HepG2 (cell line): ENCODE data around the gene CADPS.

Source experiments
- GABPA ChIP-seq, 2 experiments: IDR thresholded peaks; 2 replicates each; pipeline ENCODE4 v1.6.1; 2011 to 2016; ENCODE audit warnings: low read depth in 2 of 2, low read length in 1 of 2, missing biosample characterization in 1 of 2, missing genetic modification characterization in 1 of 2
- HMG20A ChIP-seq: IDR thresholded peaks from 2 replicates; pipeline ENCODE4 v1.6.1; 2016; ENCODE audit warnings: borderline replicate concordance
- POLR2A ChIP-seq, 2 experiments: IDR thresholded peaks; 2 replicates each; pipeline ENCODE4 v1.6.1; 2011; ENCODE audit warnings: low read depth in 2 of 2, low read length in 2 of 2, mild to moderate bottlenecking in 1 of 2, moderate library complexity in 1 of 2; ENCODE audit not compliant: insufficient read depth in 1 of 2
- PRPF4 ChIP-seq: fragments of 200-400 bp; formaldehyde crosslinking; IDR thresholded peaks from 2 replicates; pipeline ENCODE4 v1.6.1; 2016; ENCODE audit warnings: low read length, low read depth; ENCODE audit not compliant: poor library complexity, severe bottlenecking
- SATB2 ChIP-seq: sonication (generic); formaldehyde crosslinking; IDR thresholded peaks from 2 replicates; pipeline ENCODE4 v1.5.0; 2020; ENCODE audit warnings: missing genetic modification reagents
- SYNCRIP ChIP-seq: fragments of 200-400 bp; formaldehyde crosslinking; IDR thresholded peaks from 2 replicates; pipeline ENCODE4 v1.6.1; 2018; ENCODE audit warnings: mild to moderate bottlenecking, low read depth, low read length; ENCODE audit not compliant: insufficient read depth
- ZNF878 ChIP-seq: sonication (generic); formaldehyde crosslinking; IDR thresholded peaks from 2 replicates; pipeline ENCODE4 v1.8.1; 2023; ENCODE audit warnings: mild to moderate bottlenecking, missing genetic modification reagents, moderate library complexity
- TF ChIP-seq, protein P1 (sequence below): sonication (generic); formaldehyde crosslinking; IDR thresholded peaks from 2 replicates; pipeline ENCODE4 v1.9.0; 2021; ENCODE audit warnings: missing genetic modification reagents, borderline replicate concordance

GRCh38 chr3:62374341-62375218 is 500.6 kb downstream of the CADPS start:
- TF ChIP-seq PRPF4 (no peak), ZNF878 (no peak), HMG20A (CRISPR knock-in tag) (no peak), SYNCRIP (no peak), SATB2 (no peak), GABPA (IDR thresholded peaks at IDR 0.05; ENCODE audit: low read depth, low read length) (no peak), GABPA (CRISPR knock-in tag; IDR thresholded peaks at IDR 0.05; ENCODE audit: low read depth) (no peak), POLR2A (IDR thresholded peaks at IDR 0.05; ENCODE audit: insufficient read depth in 1 of 2, low read depth in 2 of 2, low read length in 2 of 2) (no peak)
- TF ChIP-seq, protein P1, sequence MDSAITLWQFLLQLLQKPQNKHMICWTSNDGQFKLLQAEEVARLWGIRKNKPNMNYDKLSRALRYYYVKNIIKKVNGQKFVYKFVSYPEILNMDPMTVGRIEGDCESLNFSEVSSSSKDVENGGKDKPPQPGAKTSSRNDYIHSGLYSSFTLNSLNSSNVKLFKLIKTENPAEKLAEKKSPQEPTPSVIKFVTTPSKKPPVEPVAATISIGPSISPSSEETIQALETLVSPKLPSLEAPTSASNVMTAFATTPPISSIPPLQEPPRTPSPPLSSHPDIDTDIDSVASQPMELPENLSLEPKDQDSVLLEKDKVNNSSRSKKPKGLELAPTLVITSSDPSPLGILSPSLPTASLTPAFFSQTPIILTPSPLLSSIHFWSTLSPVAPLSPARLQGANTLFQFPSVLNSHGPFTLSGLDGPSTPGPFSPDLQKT (CRISPR knock-in tag) = no peak
